Measurements from ENCODE around the gene ANKRD7.

The ANKRD7 gene

DNA sequence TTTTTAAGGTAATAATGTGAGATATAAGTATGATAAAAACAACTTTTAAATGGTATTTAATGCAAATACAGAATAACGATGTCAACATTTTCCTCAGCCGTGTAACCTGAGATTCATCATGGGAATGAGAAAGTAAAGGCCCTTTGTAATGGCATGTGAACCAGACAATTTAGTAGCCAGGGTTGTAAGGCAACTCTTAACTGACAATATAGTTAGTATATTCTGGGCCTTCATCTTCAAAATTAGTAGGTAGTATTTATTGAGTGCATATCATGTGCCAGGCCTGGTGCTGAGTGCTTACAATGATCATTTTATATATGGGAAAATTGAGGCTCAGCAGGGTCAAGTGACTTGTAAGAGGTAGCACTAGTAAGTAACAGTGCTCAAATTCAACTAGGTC is 29.9 kb upstream of the ANKRD7 start:
- TF ChIP-seq, protein P1, sequence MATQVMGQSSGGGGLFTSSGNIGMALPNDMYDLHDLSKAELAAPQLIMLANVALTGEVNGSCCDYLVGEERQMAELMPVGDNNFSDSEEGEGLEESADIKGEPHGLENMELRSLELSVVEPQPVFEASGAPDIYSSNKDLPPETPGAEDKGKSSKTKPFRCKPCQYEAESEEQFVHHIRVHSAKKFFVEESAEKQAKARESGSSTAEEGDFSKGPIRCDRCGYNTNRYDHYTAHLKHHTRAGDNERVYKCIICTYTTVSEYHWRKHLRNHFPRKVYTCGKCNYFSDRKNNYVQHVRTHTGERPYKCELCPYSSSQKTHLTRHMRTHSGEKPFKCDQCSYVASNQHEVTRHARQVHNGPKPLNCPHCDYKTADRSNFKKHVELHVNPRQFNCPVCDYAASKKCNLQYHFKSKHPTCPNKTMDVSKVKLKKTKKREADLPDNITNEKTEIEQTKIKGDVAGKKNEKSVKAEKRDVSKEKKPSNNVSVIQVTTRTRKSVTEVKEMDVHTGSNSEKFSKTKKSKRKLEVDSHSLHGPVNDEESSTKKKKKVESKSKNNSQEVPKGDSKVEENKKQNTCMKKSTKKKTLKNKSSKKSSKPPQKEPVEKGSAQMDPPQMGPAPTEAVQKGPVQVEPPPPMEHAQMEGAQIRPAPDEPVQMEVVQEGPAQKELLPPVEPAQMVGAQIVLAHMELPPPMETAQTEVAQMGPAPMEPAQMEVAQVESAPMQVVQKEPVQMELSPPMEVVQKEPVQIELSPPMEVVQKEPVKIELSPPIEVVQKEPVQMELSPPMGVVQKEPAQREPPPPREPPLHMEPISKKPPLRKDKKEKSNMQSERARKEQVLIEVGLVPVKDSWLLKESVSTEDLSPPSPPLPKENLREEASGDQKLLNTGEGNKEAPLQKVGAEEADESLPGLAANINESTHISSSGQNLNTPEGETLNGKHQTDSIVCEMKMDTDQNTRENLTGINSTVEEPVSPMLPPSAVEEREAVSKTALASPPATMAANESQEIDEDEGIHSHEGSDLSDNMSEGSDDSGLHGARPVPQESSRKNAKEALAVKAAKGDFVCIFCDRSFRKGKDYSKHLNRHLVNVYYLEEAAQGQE (IDR thresholded peaks at IDR 0.05; ENCODE audit: insufficient read depth in 1 of 2, low read depth in 2 of 2, low read length in 2 of 2), result no peak
- TF ChIP-seq POLR2AphosphoS5 (IDR thresholded peaks at IDR 0.05; ENCODE audit: low read depth, low read length), result 0 out of 2 replicates have a peak, but pooled peaks have one; percentile 8

- TF ChIP-seq SIN3A (IDR thresholded peaks at IDR 0.05; ENCODE audit: borderline replicate concordance, insufficient read depth, low read length) (no peak), TAF1 (IDR thresholded peaks at IDR 0.05; ENCODE audit: borderline replicate concordance, insufficient read depth, low read length) (no peak), FOXP2 (optimal IDR thresholded peaks at IDR 0.05; ENCODE audit: borderline replicate concordance, extremely low read depth, extremely low read length, insufficient read depth) (no peak), POLR2AphosphoS5 (IDR thresholded peaks at IDR 0.05; ENCODE audit: low read depth, low read length) (no peak)
- TF ChIP-seq, protein P1 (IDR thresholded peaks at IDR 0.05; ENCODE audit: insufficient read depth in 1 of 2, low read depth in 2 of 2, low read length in 2 of 2), result no peak
Observed at GRCh38 chr7:118195837-118196474, 28.5 kb upstream of the ANKRD7 start.

DNA sequence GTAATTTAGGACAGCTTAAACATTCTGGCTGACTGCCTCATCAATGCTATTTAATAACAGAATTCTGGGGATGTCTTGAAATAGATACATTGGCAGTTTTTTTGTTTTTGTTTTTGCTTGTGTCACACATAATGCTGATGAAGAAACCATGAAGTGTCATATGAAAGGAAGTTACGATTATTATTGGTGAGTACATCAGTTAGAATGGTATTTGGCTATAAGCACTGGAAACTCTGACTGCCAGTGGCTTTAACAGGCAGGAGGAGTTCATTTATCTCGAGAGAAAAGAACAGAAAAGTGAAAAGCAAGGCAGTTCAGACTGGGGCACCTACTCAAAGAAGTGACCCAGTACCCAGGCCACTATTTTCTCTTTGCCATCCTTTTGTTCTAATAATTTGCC is 22.4 kb upstream of the ANKRD7 start:
- TF ChIP-seq SIN3A (IDR thresholded peaks at IDR 0.05; ENCODE audit: borderline replicate concordance, insufficient read depth, low read length) (no peak), FOXP2 (optimal IDR thresholded peaks at IDR 0.05; ENCODE audit: borderline replicate concordance, extremely low read depth, extremely low read length, insufficient read depth) (no peak), POLR2AphosphoS5 (IDR thresholded peaks at IDR 0.05; ENCODE audit: low read depth, low read length) (no peak), TAF1 (IDR thresholded peaks at IDR 0.05; ENCODE audit: borderline replicate concordance, insufficient read depth, low read length) (no peak)
- TF ChIP-seq, protein P1 (IDR thresholded peaks at IDR 0.05; ENCODE audit: insufficient read depth in 1 of 2, low read depth in 2 of 2, low read length in 2 of 2), result no peak

DNA sequence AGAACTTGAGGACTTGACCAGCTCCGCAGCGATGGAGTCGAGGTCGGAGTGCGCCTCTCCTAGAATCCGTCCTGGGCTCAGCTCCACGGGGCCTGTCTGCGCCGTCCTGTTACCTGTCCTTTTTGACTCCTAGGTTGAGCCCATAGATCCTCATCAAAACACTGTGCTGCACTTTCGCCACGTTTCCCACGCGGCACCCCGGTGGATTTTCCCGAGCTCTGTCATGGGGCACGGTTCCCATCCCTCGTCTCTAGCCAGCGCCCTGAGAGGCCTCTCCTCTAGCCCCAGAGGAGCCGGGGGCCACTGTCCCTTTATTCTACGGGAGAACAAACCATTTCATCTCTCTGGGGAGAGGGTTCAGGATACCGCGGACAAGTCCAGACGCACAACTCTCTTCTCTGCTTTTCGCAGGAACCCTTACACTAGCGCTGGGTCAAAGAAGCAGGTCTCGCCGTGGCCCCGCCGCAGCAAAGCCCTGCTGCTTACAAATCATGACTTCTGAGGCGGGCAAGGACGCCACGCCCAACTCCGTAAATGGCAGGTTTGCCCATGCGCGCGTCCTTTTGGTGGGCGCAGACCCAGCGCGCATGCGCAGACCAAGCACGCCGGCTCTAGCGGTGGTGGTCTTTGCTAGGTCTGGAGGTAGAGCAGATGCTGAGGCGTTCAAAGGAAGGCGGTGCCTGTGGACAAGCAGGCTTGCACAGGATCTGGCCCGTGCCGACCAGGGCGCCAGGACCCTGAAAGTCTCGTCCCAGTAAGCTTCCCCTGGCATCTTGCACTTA is 10.3 kb upstream of the ANKRD7 start:
- TF ChIP-seq TAF1 (IDR thresholded peaks at IDR 0.05; ENCODE audit: borderline replicate concordance, insufficient read depth, low read length) (no peak), POLR2AphosphoS5 (IDR thresholded peaks at IDR 0.05; ENCODE audit: low read depth, low read length) (peak; percentile 69), FOXP2 (optimal IDR thresholded peaks at IDR 0.05; ENCODE audit: borderline replicate concordance, extremely low read depth, extremely low read length, insufficient read depth) (peak; percentile 23), SIN3A (IDR thresholded peaks at IDR 0.05; ENCODE audit: borderline replicate concordance, insufficient read depth, low read length) (no peak)
- TF ChIP-seq, protein P1 (IDR thresholded peaks at IDR 0.05; ENCODE audit: insufficient read depth in 1 of 2, low read depth in 2 of 2, low read length in 2 of 2), result 0 out of 4 replicates have a peak, but pooled peaks of 1 of the 2 experiments have one; percentile 38

Measured in PFSK-1 (cell line).